ENCODE measurements around the gene ALK. TPM values are rescaled to one million over a fixed set of nuclear protein-coding genes. Genes with fewer than 3 reads are reported as not detected.

The ALK gene
- total RNA-seq, 4 donors from 2014 or later = 0.19 TPM; not detected in 3

DNA sequence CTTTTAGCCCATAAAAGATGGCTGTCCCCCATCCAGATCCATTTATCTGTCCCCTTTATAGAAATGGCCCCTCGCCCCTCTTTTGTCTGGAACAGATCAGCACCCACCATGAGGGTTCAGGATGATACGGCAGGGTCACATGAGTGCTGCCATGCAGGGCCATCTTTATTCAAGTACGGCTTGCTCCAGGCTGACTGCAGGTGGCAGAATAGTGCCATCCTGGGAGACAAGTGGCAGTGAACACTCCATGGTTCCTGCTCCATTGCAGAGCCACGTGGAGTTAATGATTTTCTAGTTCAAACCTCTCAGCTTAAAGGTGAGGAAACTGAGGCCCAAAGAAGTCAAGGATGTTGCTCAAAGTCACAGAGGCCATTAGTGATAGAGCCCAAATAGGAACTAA, 625.5 kb downstream of the ALK start:
- Histone ChIP-seq H3K27me3 (peaks cover 0 to 28% (median 0%) of the 10 kb centered on the region in 4 donors), H3K4me3 (no peak overlapping the region), H3K27ac (no peak overlapping the region), H3K36me3 (no peaks in the 10 kb centered on the region), H3K4me1 (no peaks in the 10 kb centered on the region), H3K9me3 (no peaks in the 10 kb centered on the region)
- intact Hi-C loops (cut with DNase I) = no loop called here
- no peak for DNase-seq
- WGBS, 2 donors = 25 to 47% methylated on average over 3 to 4 of the region's 4 CpGs
- TF ChIP-seq POLR2A (IDR thresholded peaks at IDR 0.05) = no peak
- TF ChIP-seq, protein P1, sequence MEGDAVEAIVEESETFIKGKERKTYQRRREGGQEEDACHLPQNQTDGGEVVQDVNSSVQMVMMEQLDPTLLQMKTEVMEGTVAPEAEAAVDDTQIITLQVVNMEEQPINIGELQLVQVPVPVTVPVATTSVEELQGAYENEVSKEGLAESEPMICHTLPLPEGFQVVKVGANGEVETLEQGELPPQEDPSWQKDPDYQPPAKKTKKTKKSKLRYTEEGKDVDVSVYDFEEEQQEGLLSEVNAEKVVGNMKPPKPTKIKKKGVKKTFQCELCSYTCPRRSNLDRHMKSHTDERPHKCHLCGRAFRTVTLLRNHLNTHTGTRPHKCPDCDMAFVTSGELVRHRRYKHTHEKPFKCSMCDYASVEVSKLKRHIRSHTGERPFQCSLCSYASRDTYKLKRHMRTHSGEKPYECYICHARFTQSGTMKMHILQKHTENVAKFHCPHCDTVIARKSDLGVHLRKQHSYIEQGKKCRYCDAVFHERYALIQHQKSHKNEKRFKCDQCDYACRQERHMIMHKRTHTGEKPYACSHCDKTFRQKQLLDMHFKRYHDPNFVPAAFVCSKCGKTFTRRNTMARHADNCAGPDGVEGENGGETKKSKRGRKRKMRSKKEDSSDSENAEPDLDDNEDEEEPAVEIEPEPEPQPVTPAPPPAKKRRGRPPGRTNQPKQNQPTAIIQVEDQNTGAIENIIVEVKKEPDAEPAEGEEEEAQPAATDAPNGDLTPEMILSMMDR (IDR thresholded peaks at IDR 0.05) = peak in 1 of 6 experiments; percentile 37

DNA sequence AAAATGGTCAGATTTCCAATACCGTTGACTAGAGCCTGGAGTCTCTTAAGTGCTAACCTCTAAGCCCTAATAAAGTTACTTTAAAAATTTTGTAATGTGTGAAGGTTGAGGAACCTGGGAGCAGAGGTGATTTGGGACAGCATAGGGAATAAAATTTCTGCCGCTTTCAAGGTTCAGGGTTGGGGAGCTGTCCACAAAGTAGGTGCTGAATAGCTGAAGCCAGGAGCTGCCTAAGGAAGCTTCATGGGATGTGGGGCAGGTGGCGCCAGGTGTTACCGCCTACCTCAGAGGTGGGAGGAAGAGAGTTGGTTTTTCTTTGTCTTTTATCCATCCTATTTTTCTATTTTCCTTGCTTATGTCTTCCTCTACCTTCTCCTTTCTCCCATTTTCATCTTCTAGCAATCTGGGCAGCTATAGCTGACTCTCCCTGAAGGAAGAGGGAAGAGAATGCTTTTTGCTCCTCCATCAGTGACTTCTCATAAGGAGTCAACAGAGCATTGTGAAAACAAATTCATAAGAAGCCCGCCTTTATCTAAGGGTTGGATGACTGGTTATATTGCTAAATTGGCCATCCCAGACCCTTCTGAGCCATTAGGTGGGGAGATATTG, 627.5 kb downstream of the ALK start:
- WGBS, 2 donors = 14 to 19% methylated on average over 5 of the region's 5 CpGs
- H3K9me3 ChIP-seq = no peaks in the 10 kb centered on the region
- no peak for TF ChIP-seq POLR2A (IDR thresholded peaks at IDR 0.05)
- TF ChIP-seq, protein P1 (IDR thresholded peaks at IDR 0.05) = no peak
- no peak overlapping the region for H3K27ac ChIP-seq
- H3K36me3 ChIP-seq = no peaks in the 10 kb centered on the region
- DNase-seq = no peak
- H3K4me1 ChIP-seq = no peaks in the 10 kb centered on the region
- H3K27me3 ChIP-seq = peaks cover 0 to 18% (median 0%) of the 10 kb centered on the region in 4 donors
- intact Hi-C loops (cut with DNase I) = no loop called here
- H3K4me3 ChIP-seq = no peak overlapping the region

- Histone ChIP-seq H3K4me1 (no peaks in the 10 kb centered on the region), H3K4me3 (no peak overlapping the region), H3K36me3 (no peaks in the 10 kb centered on the region), H3K27me3 (peaks cover 0 to 14% (median 0%) of the 10 kb centered on the region in 4 donors), H3K9me3 (no peaks in the 10 kb centered on the region), H3K27ac (no peak overlapping the region)
- intact Hi-C loops (cut with DNase I) = no loop called here
- DNase-seq = no peak
- whole genome bisulfite sequencing, 2 donors = 56 to 58% methylated on average over 4 to 8 of the region's 8 CpGs
- TF ChIP-seq POLR2A (IDR thresholded peaks at IDR 0.05) = no peak
- TF ChIP-seq, protein P1 (IDR thresholded peaks at IDR 0.05) = no peak
These were observed 630.9 kb downstream of the ALK start for GRCh38 chr2:29290293-29291047.

- WGBS, 2 donors = 89 to 92% methylated on average over 10 of the region's 10 CpGs
- TF ChIP-seq, protein P1 (IDR thresholded peaks at IDR 0.05) = no peak
- no peak for TF ChIP-seq POLR2A (IDR thresholded peaks at IDR 0.05)
- Histone ChIP-seq H3K36me3 (no peaks in the 10 kb centered on the region), H3K9me3 (no peaks in the 10 kb centered on the region), H3K4me3 (no peak overlapping the region), H3K27me3 (peaks cover 0 to 18% (median 0%) of the 10 kb centered on the region in 4 donors), H3K27ac (no peak overlapping the region), H3K4me1 (peaks cover 0 to 10% (median 0%) of the 10 kb centered on the region in 3 donors)
- no peak for DNase-seq
- intact Hi-C loops (cut with DNase I) = no loop called here
These were observed 636.7 kb downstream of the ALK start for GRCh38 chr2:29284671-29285070.

- peaks cover 0 to 10% (median 0%) of the 10 kb centered on the region in 3 donors for H3K4me1 ChIP-seq
- H3K27ac ChIP-seq = no peak overlapping the region
- H3K4me3 ChIP-seq = no peak overlapping the region
- WGBS, 2 donors = 83 to 92% methylated on average over 3 of the region's 3 CpGs
- H3K9me3 ChIP-seq = no peaks in the 10 kb centered on the region
- no peak for TF ChIP-seq POLR2A (IDR thresholded peaks at IDR 0.05)
- TF ChIP-seq, protein P1 (IDR thresholded peaks at IDR 0.05) = no peak
- H3K36me3 ChIP-seq = no peaks in the 10 kb centered on the region
- peaks cover 0 to 35% (median 0%) of the 10 kb centered on the region in 4 donors for H3K27me3 ChIP-seq
- no peak for DNase-seq
- intact Hi-C loops (cut with DNase I) = no loop called here
These were observed 639.5 kb downstream of the ALK start for GRCh38 chr2:29281916-29282247.
